Smooth muscle cell (in vitro differentiated cells): ENCODE measurements around the gene LSMEM2. TPM values are rescaled to one million over a fixed set of nuclear protein-coding genes. Genes with fewer than 3 reads are reported as not detected.

Experiments used
- DNase-seq: peaks from one replicate; lab custom pipeline; 2025; ENCODE audit not compliant: unreplicated experiment; lab: John Stamatoyannopoulos, UW
- H2AFZ ChIP-seq: fragments of 200-600 bp; sonication (generic); 2 replicates; pipeline ENCODE4 v1.6.0; 2016; ENCODE audit warnings: antibody characterized with exemption, low read depth, mild to moderate bottlenecking
- H3F3A ChIP-seq: fragments of 200-600 bp; sonication (generic); 2 replicates; pipeline ENCODE4 v1.6.0; 2017; ENCODE audit warnings: antibody characterized with exemption, low read depth
- H3K27ac ChIP-seq: fragments of 200-600 bp; sonication (generic); 2 replicates; pipeline ENCODE4 v1.5.1; 2016; ENCODE audit warnings: low read depth, mild to moderate bottlenecking
- H3K27me3 ChIP-seq: fragments of 200-600 bp; sonication (generic); 2 replicates; pipeline ENCODE4 v1.6.1; 2016; ENCODE audit warnings: low read depth, mild to moderate bottlenecking
- H3K36me3 ChIP-seq: fragments of 200-600 bp; sonication (generic); 2 replicates; pipeline ENCODE4 v1.5.1; 2016; ENCODE audit warnings: low read depth
- H3K4me1 ChIP-seq: fragments of 200-600 bp; sonication (generic); 2 replicates; pipeline ENCODE4 v1.5.1; 2016; ENCODE audit warnings: low read depth
- H3K4me2 ChIP-seq: fragments of 200-600 bp; sonication (generic); 2 replicates; pipeline ENCODE4 v1.6.0; 2016; ENCODE audit warnings: mild to moderate bottlenecking
- H3K4me3 ChIP-seq: fragments of 200-600 bp; sonication (generic); 2 replicates; pipeline ENCODE4 v1.5.1; 2016; ENCODE audit warnings: mild to moderate bottlenecking
- H3K79me2 ChIP-seq: fragments of 200-600 bp; sonication (generic); 2 replicates; pipeline ENCODE4 v1.6.0; 2016; ENCODE audit warnings: low read depth, mild to moderate bottlenecking
- H3K9ac ChIP-seq: fragments of 200-600 bp; sonication (generic); 2 replicates; pipeline ENCODE4 v1.6.0; 2016; ENCODE audit warnings: low read depth
- H3K9me3 ChIP-seq: fragments of 200-600 bp; sonication (generic); replicated peaks from 2 replicates; pipeline ENCODE4 v1.5.1; 2016; ENCODE audit warnings: low read depth
- H4K20me1 ChIP-seq: fragments of 200-600 bp; sonication (generic); 2 replicates; pipeline ENCODE4 v1.6.0; 2016; ENCODE audit warnings: low read depth
- CTCF ChIP-seq: fragments of 200-600 bp; sonication (generic); IDR thresholded peaks from 2 replicates; pipeline ENCODE4 v1.5.1; 2017; ENCODE audit warnings: borderline replicate concordance, mild to moderate bottlenecking, antibody characterized with exemption; ENCODE audit not compliant: insufficient read depth, poor library complexity, severe bottlenecking
- WGBS: methylation state at CpG from one replicate; pipeline ENCODE4 v1.1.7; 2016; ENCODE audit warnings: low lambda C conversion rate; 5-methylcytosine and 5-hydroxymethylcytosine counted together
- polyA plus RNA-seq: library from polyadenylated mRNA; unstranded; fragments of >200 nt; fragmentation: Nextera tagmentation; extraction: Ambion mirVana; gene quantifications from 2 replicates; pipeline ENCODE4 v1.2.1, GENCODE V29; 2016
- total RNA-seq: library from RNA; depleted of rRNA; stranded (reverse); fragments of >200 nt; gene quantifications from 2 replicates; pipeline ENCODE4 v1.2.3, GENCODE V29; 2014

The LSMEM2 gene
- total and polyA plus RNA-seq, 2 experiments from 2014 or later: 0.09 TPM; not detected in 1

- WGBS: 85% methylated on average over 5 of the region's 5 CpGs
- no peak overlapping the region for H2AFZ ChIP-seq
- peaks cover 6% of the 10 kb centered on the region for H3K79me2 ChIP-seq
Measured at GRCh38 chr3:50231581-50231980, 47.3 kb upstream of the LSMEM2 start.

GRCh38 chr3:50232303-50232702, 46.6 kb upstream of the LSMEM2 start:
- peaks cover 13% of the 10 kb centered on the region for H3K79me2 ChIP-seq
- DNase-seq: no peak
- no peak overlapping the region for H2AFZ ChIP-seq
- H3K4me2 ChIP-seq: no peak overlapping the region
- no peak overlapping the region for H3K4me3 ChIP-seq
- peaks cover 18% of the 10 kb centered on the region for H3K4me1 ChIP-seq
- peaks cover 11% of the 10 kb centered on the region for H4K20me1 ChIP-seq
- no peak overlapping the region for H3K27ac ChIP-seq
- WGBS: 93% methylated on average over 3 of the region's 3 CpGs
- no peak for TF ChIP-seq CTCF
- H3K27me3 ChIP-seq: no peaks in the 10 kb centered on the region
- no peaks in the 10 kb centered on the region for H3K9me3 ChIP-seq
- H3F3A ChIP-seq: no peaks in the 10 kb centered on the region
- H3K9ac ChIP-seq: no peak overlapping the region
- H3K36me3 ChIP-seq: no peaks in the 10 kb centered on the region

More at GRCh38 chr3:50231581-50231980, 47.3 kb upstream of the LSMEM2 start:
- Histone ChIP-seq H3K4me2 (no peak overlapping the region), H4K20me1 (peaks cover 3% of the 10 kb centered on the region), H3K9ac (no peak overlapping the region), H3K9me3 (no peaks in the 10 kb centered on the region), H3K4me3 (no peak overlapping the region), H3K4me1 (peaks cover 18% of the 10 kb centered on the region), H3F3A (no peaks in the 10 kb centered on the region), H3K27ac (no peak overlapping the region), H3K27me3 (no peaks in the 10 kb centered on the region), H3K36me3 (no peaks in the 10 kb centered on the region)
- no peak for DNase-seq
- no peak for TF ChIP-seq CTCF

- no peak for TF ChIP-seq CTCF
- DNase-seq: no peak
- H3F3A ChIP-seq: no peaks in the 10 kb centered on the region
- no peak overlapping the region for H3K9ac ChIP-seq
- H3K79me2 ChIP-seq: peaks cover 22% of the 10 kb centered on the region
- H3K4me1 ChIP-seq: peaks cover 13% of the 10 kb centered on the region
- WGBS: 94% methylated on average over 4 of the region's 4 CpGs
- no peak overlapping the region for H2AFZ ChIP-seq
- H3K27ac ChIP-seq: no peak overlapping the region
- H4K20me1 ChIP-seq: peaks cover 16% of the 10 kb centered on the region
- no peaks in the 10 kb centered on the region for H3K27me3 ChIP-seq
- H3K4me3 ChIP-seq: no peak overlapping the region
- H3K36me3 ChIP-seq: no peaks in the 10 kb centered on the region
- no peak overlapping the region for H3K4me2 ChIP-seq
- no peaks in the 10 kb centered on the region for H3K9me3 ChIP-seq
Measured at GRCh38 chr3:50233176-50233575, 45.7 kb upstream of the LSMEM2 start.

- H3K4me3 ChIP-seq: peak within 1 kb of the TSS; percentile 74
- TF ChIP-seq CTCF: no peak
- no peaks in the 10 kb centered on the region for H3K9me3 ChIP-seq
- H2AFZ ChIP-seq: no peak within 1 kb of the TSS
- H3K36me3 ChIP-seq: no peaks in the 10 kb centered on the region
- H3K4me1 ChIP-seq: peaks cover 35% of the 10 kb centered on the region
- peak; percentile 93 for DNase-seq
- no peaks in the 10 kb centered on the region for H3K27me3 ChIP-seq
- peak within 1 kb of the TSS; percentile 45 for H3K27ac ChIP-seq
- H3F3A ChIP-seq: no peaks in the 10 kb centered on the region
- under 1% methylated on average over 49 of the region's 75 CpGs for WGBS
- H3K79me2 ChIP-seq: peaks cover 49% of the 10 kb centered on the region
- peaks cover 43% of the 10 kb centered on the region for H4K20me1 ChIP-seq
- peak within 1 kb of the TSS; percentile 89 for H3K4me2 ChIP-seq
- H3K9ac ChIP-seq: peak within 1 kb of the TSS; percentile 78
Measured at GRCh38 chr3:50235716-50236483, 43.0 kb upstream of the LSMEM2 start, which contains the start of gene GNAI2. TSS of gene GNAI2 (plus strand) at chr3:50236204. CDS start at chr3:50236336, 132 bp downstream.
